IMR-90 (cell line): ENCODE measurements around the gene GTF2F2. TPM values are rescaled to one million over a fixed set of nuclear protein-coding genes. Genes with fewer than 3 reads are reported as not detected.

Experiments used
- ATAC-seq: fragments of 200-7000 bp; cut with Tn5 transposase; 2 replicates; pipeline ENCODE4 v1.9.1; 2020; ENCODE audit warnings: low read depth, mild to moderate bottlenecking, moderate library complexity
- BruUV-seq: library from RNA; stranded (reverse); fragments of 400-500 nt; replicated peaks from 2 replicates; lab custom pipeline; 2021; lab: Mats Ljungman, UMichigan
- CTCF ChIA-PET: fragments of 300-600 bp; formaldehyde crosslinking; extraction: SDS; loops from one replicate; lab custom pipeline; 2021; ENCODE audit warnings: antibody characterized with exemption; lab: Yijun Ruan, JAX
- POLR2A ChIA-PET: fragments of 300-600 bp; sonication (Branson Sonifier 250); formaldehyde crosslinking; loops from one replicate; lab custom pipeline; 2022; ENCODE audit warnings: antibody characterized with exemption; ENCODE audit not compliant: unreplicated experiment; lab: Charles Lee
- DNase-seq: peaks from one replicate; pipeline ENCODE4 v3.0.0; 2013
- H2AFZ ChIP-seq: replicated peaks from 2 replicates; pipeline ENCODE3; 2013; ENCODE audit warnings: low read length, mild to moderate bottlenecking; ENCODE audit not compliant: poor library complexity
- H2AK5ac ChIP-seq: 2 replicates; pipeline ENCODE4 v1.6.1; 2013; ENCODE audit warnings: low read depth, low read length, inconsistent platforms
- H2AK9ac ChIP-seq: replicated peaks from 2 replicates; pipeline ENCODE3; 2013; ENCODE audit warnings: mild to moderate bottlenecking, low read depth, low read length, moderate library complexity; ENCODE audit not compliant: poor library complexity
- H2BK120ac ChIP-seq: 2 replicates; pipeline ENCODE4 v1.6.1; 2013; ENCODE audit warnings: low read depth, low read length, inconsistent platforms
- H2BK15ac ChIP-seq: 3 replicates; pipeline ENCODE4 v1.6.1; 2013; ENCODE audit warnings: low read depth, low read length, inconsistent platforms
- H2BK20ac ChIP-seq: 2 replicates; pipeline ENCODE4 v1.6.1; 2013; ENCODE audit warnings: low read depth, mild to moderate bottlenecking, inconsistent platforms, low read length, moderate library complexity
- H2BK5ac ChIP-seq: 2 replicates; pipeline ENCODE4 v1.6.1; 2013; ENCODE audit warnings: mild to moderate bottlenecking, low read depth, low read length, inconsistent platforms; ENCODE audit not compliant: poor library complexity, severe bottlenecking
- H3K14ac ChIP-seq: replicated peaks from 2 replicates; pipeline ENCODE4 v1.6.1; 2013; ENCODE audit warnings: low read depth, low read length, inconsistent platforms
- H3K18ac ChIP-seq: 2 replicates; pipeline ENCODE4 v1.6.1; 2013; ENCODE audit warnings: low read depth, low read length, control low read depth
- H3K23ac ChIP-seq: 2 replicates; pipeline ENCODE4 v1.6.1; 2013; ENCODE audit warnings: low read depth, low read length, inconsistent platforms
- H3K27ac ChIP-seq: 2 replicates; pipeline ENCODE4 v1.5.1; 2013; ENCODE audit warnings: mild to moderate bottlenecking, control low read depth, low read length; ENCODE audit not compliant: insufficient read depth
- H3K27me3 ChIP-seq: 2 replicates; pipeline ENCODE4 v1.6.1; 2013; ENCODE audit warnings: low read length; ENCODE audit not compliant: control insufficient read depth, insufficient read depth
- H3K36me3 ChIP-seq: 2 replicates; pipeline ENCODE4 v1.6.1; 2013; ENCODE audit warnings: low read length, mixed read lengths; ENCODE audit not compliant: control insufficient read depth, insufficient read depth
- H3K4ac ChIP-seq: 2 replicates; pipeline ENCODE4 v1.6.1; 2013; ENCODE audit warnings: low read depth, low read length, inconsistent platforms
- H3K4me1 ChIP-seq: 2 replicates; pipeline ENCODE4 v1.6.1; 2013; ENCODE audit warnings: low read length, mixed read lengths; ENCODE audit not compliant: control insufficient read depth, insufficient read depth
- H3K4me2 ChIP-seq: 2 replicates; pipeline ENCODE4 v1.6.1; 2013; ENCODE audit warnings: low read depth, mild to moderate bottlenecking, control low read depth, low read length, moderate library complexity
- H3K4me3 ChIP-seq: 2 replicates; pipeline ENCODE4 v1.5.1; 2013; ENCODE audit warnings: low read depth, mild to moderate bottlenecking, control low read depth, low read length, moderate library complexity; ENCODE audit not compliant: insufficient read depth
- H3K56ac ChIP-seq: 2 replicates; pipeline ENCODE4 v1.6.1; 2013; ENCODE audit warnings: low read length, inconsistent platforms; ENCODE audit not compliant: insufficient read depth; ENCODE audit errors: extremely low read depth
- H3K79me1 ChIP-seq, 2 experiments: 2 replicates each; pipeline ENCODE4 v1.6.1; 2013; ENCODE audit warnings: low read length in 2 of 2, inconsistent platforms in 1 of 2, low read depth in 1 of 2
- H3K9ac ChIP-seq: 2 replicates; pipeline ENCODE4 v1.6.1; 2013; ENCODE audit warnings: low read depth, low read length, control low read depth
- H3K9me1 ChIP-seq: 2 replicates; pipeline ENCODE4 v1.6.1; 2013; ENCODE audit warnings: low read length, inconsistent platforms; ENCODE audit not compliant: insufficient read depth
- H3K9me3 ChIP-seq: 2 replicates; pipeline ENCODE4 v1.6.1; 2013; ENCODE audit warnings: low read length; ENCODE audit not compliant: control insufficient read depth, insufficient read depth
- H4K20me1 ChIP-seq: 2 replicates; pipeline ENCODE4 v1.6.1; 2013; ENCODE audit warnings: low read length, inconsistent platforms; ENCODE audit not compliant: insufficient read depth
- H4K5ac ChIP-seq: 2 replicates; pipeline ENCODE4 v1.6.1; 2013; ENCODE audit warnings: mild to moderate bottlenecking, low read depth, low read length, control low read depth
- H4K8ac ChIP-seq, 2 experiments: 2 replicates each; pipeline ENCODE4 v1.6.1; 2013; ENCODE audit warnings: low read depth in 2 of 2, low read length in 2 of 2, control low read depth in 1 of 2, inconsistent platforms in 1 of 2
- H4K91ac ChIP-seq: 2 replicates; pipeline ENCODE4 v1.6.1; 2013; ENCODE audit warnings: low read depth, low read length, inconsistent platforms; ENCODE audit not compliant: insufficient read depth
- CEBPB ChIP-seq: IDR thresholded peaks from 2 replicates; pipeline ENCODE4 v1.6.1; 2012; ENCODE audit warnings: low read depth, low read length, improper control_type of control experiment
- ELK1 ChIP-seq: fragments of 150-350 bp; IDR thresholded peaks from 2 replicates; pipeline ENCODE4 v1.6.1; 2016; ENCODE audit warnings: low read depth, mild to moderate bottlenecking, low read length, moderate library complexity, borderline replicate concordance
- NFE2L2 ChIP-seq: fragments of 150-350 bp; IDR thresholded peaks from 2 replicates; pipeline ENCODE4 v1.6.1; 2016; ENCODE audit warnings: low read depth, mild to moderate bottlenecking, low read length
- WGBS, 2 experiments: methylation state at CpG; one replicate each; pipeline versions ENCODE4 v1.1.5 to v1.1.7; 2013; ENCODE audit warnings: missing lambda C conversion rate in 2 of 2; ENCODE audit not compliant: insufficient read length in 1 of 2; ENCODE audit errors: extremely low coverage in 2 of 2; 5-methylcytosine and 5-hydroxymethylcytosine counted together
- dilution Hi-C: fragments of 300-500 bp; cut with HindIII; formaldehyde crosslinking; loops from one replicate; pipeline ENCODE4 v1.14.3; 2018; ENCODE audit warnings: low sequenced_read_pairs; ENCODE audit not compliant: unreplicated experiment
- in situ Hi-C: fragments of 300-500 bp; cut with MboI; formaldehyde crosslinking; loops from 3 replicates; pipeline ENCODE4 v1.14.3; 2019; ENCODE audit warnings: low sequenced_read_pairs, inconsistent platforms, mixed read lengths
- intact Hi-C: fragments of 100-400 bp; cut with micrococcal nuclease; formaldehyde crosslinking; loops from 2 replicates; pipeline ENCODE4 v1.10.0; 2022
- polyA plus RNA-seq, 3 experiments: library from polyadenylated mRNA; depleted of rRNA; stranded (reverse); fragments of >200 nt; gene quantifications; 2 replicates each; pipeline ENCODE4 v1.2.3, GENCODE V29; 2012; ENCODE audit warnings: low replicate concordance in 1 of 3
- total RNA-seq: library from RNA; depleted of rRNA; stranded (reverse); fragments of >200 nt; gene quantifications from 2 replicates; pipeline ENCODE4 v1.2.3, GENCODE V29; 2012

The GTF2F2 gene
- total and polyA plus RNA-seq, 2 of the 4 experiments (the other 2 are of a cell fraction), result 16.5 to 21.0 TPM

- H2BK15ac ChIP-seq, result no peak overlapping the region
- peak overlapping the region; percentile 67; the same call in 1 of the 2 replicates for H3K4ac ChIP-seq
- ATAC-seq (peak; percentile 25), DNase-seq (peak; percentile 89)
- H3K4me1 ChIP-seq, result peaks cover 15% of the 10 kb centered on the region
- H4K20me1 ChIP-seq, result peaks cover 30% of the 10 kb centered on the region
- POLR2A ChIA-PET, result interaction anchor here (0.6 to 0.7 kb wide), 2 partner anchors 825 to 1132 kb away, joined by 4 read pairs; no protein-coding TSS in a partner anchor
- H4K8ac ChIP-seq, result peak overlapping the region in 1 of 2 experiments; percentile 45; a peak in 1 of 4 replicates
- WGBS, 2 experiments, result 0% methylated on average over 1 of the region's 3 CpGs; no CpG with 5 or more reads in 1 of the 2 experiments
- in situ Hi-C loops, result no loop called here
- peak overlapping the region; percentile 86 for H2BK5ac ChIP-seq
- peak overlapping the region; percentile 64; the same call in 1 of the 2 replicates for H2BK120ac ChIP-seq
- H2AK9ac ChIP-seq, result no peak overlapping the region
- H2AK5ac ChIP-seq, result no peak overlapping the region; the same call in 1 of the 2 replicates
- no peak overlapping the region for H3K4me3 ChIP-seq
- no peak overlapping the region; the same call in 1 of the 2 replicates for H4K91ac ChIP-seq
- no peaks in the 10 kb centered on the region for H3K9me3 ChIP-seq
- H2AFZ ChIP-seq, result no peak overlapping the region
- peak overlapping the region; percentile 39; the same call in 1 of the 2 replicates for H3K23ac ChIP-seq
- CTCF ChIA-PET, result interaction anchor here (0.6 kb wide), 2 partner anchors 39 to 754 kb away, joined by 4 to 5 read pairs; no protein-coding TSS in a partner anchor
- no peak overlapping the region for H3K56ac ChIP-seq
- no peak for TF ChIP-seq ELK1
- 0 out of 2 replicates have a peak, but pooled peaks have one; percentile 47 for TF ChIP-seq CEBPB
- peak; percentile 16; the same call in 1 of the 2 replicates for TF ChIP-seq NFE2L2
- H3K79me1 ChIP-seq, result peaks cover 0 to 31% of the 10 kb centered on the region in 2 experiments; a peak in 3 of 4 replicates
- no peaks in the 10 kb centered on the region for H3K27me3 ChIP-seq
- H2BK20ac ChIP-seq, result peak overlapping the region; percentile 81
- no peak overlapping the region for H3K9ac ChIP-seq
- dilution Hi-C loops, result no loop called here
- H3K14ac ChIP-seq, result peak overlapping the region; percentile 64; the same call in 1 of the 2 replicates
- H4K5ac ChIP-seq, result peak overlapping the region; percentile 48; the same call in 1 of the 2 replicates
- H3K18ac ChIP-seq, result peak overlapping the region; percentile 66; the same call in 1 of the 2 replicates
- intact Hi-C loops, result no loop called here
- BruUV-seq, result no TSS peak
- peak overlapping the region; percentile 70; the same call in 1 of the 2 replicates for H3K27ac ChIP-seq
- peak overlapping the region; percentile 48; the same call in 1 of the 2 replicates for H3K4me2 ChIP-seq
- peaks cover 19% of the 10 kb centered on the region for H3K9me1 ChIP-seq
- no peaks in the 10 kb centered on the region for H3K36me3 ChIP-seq
Measured at GRCh38 chr13:45328661-45329111, 208.4 kb downstream of the GTF2F2 start.
